Measurements from ENCODE around the gene RHBDD2.
"Not testable (repeated sequence)": the region's sequence is repeated elsewhere in the genome, so short reads cannot be mapped to it uniquely, and the experiment has no call there.

GRCh38 chr7:75845132-75845531 is 33.7 kb upstream of the RHBDD2 start:
- not testable (repeated sequence) for TF ChIP-seq CTCF, POLR2A, EP300 (IDR thresholded peaks at IDR 0.05)

Measured in tibial nerve (tissue), 4 donors.